OCI-LY3 (cell line): ENCODE results near the gene ZBTB16.

ENCODE experiments used
- CTCF ChIP-seq: fragments of 200-600, 300-600 bp; sonication (generic); IDR thresholded peaks from 2 replicates; pipeline ENCODE4 v1.5.1; 2014; ENCODE audit warnings: antibody characterized with exemption, low read length, low read depth
- EZH2phosphoT487 ChIP-seq: fragments of 200-600 bp; shearing (Covaris generic); IDR thresholded peaks from 2 replicates; pipeline ENCODE4 v1.6.1; 2018; ENCODE audit warnings: antibody characterized with exemption, mixed run types, low read depth

GRCh38 chr11:114279792-114280546 lies 220.5 kb downstream of the ZBTB16 start:
- TF ChIP-seq CTCF: no peak
- no peak for TF ChIP-seq EZH2phosphoT487
